Measurements from ENCODE around the gene CYSTM1. TPM values are rescaled to one million over a fixed set of nuclear protein-coding genes. Genes with fewer than 3 reads are reported as not detected.

Gene CYSTM1
- polyA plus RNA-seq, 2 of the 4 experiments (the other 2 are of a cell fraction), result 76.8 to 103 TPM

DNA sequence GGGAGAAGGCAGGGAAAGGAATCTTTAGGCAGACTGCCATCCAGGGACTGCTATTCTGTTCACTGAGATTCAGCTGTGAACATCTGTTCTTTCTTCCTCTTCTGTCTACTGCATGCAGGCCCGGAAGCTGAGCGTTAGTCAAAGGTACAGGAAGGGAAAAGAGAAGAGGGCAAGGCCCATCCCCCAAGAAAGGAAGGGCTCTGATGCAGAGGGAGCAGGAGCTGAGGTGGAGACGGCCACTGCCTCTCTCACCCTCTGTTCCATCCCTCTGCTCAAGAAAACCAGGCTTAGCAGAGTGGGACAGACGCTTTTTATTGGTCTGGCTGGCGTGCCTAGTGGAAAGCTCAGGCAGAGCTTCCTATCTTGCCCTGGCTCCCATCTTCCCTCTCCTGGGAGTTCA, 70.4 kb downstream of the CYSTM1 start:
- WGBS (ENCODE audit: missing lambda C conversion rate), result 92% methylated on average over 5 of the region's 5 CpGs
- TF ChIP-seq EHMT2 (IDR thresholded peaks at IDR 0.05; ENCODE audit: low read depth) (no peak), CHD4 (IDR thresholded peaks at IDR 0.05; ENCODE audit: borderline replicate concordance) (no peak), FOSL2 (IDR thresholded peaks at IDR 0.05) (no peak), FOSL2 (CRISPR knock-in tag; IDR thresholded peaks at IDR 0.05) (no peak), RFX5 (IDR thresholded peaks at IDR 0.05) (no peak)
- no peak for FAIRE-seq
- DNase-seq (ENCODE audit: low read depth in 1 of 2, low spot score in 1 of 2), result no peak
- Histone ChIP-seq H3K4me2 (no peak overlapping the region), H3K9me3 (no peaks in the 10 kb centered on the region), H3K4me1 (peaks cover 26% of the 10 kb centered on the region), H3K27ac (no peak overlapping the region), H3K4me3 (no peak overlapping the region)
- no peak for ATAC-seq
- POLR2A ChIA-PET, result interaction anchor here (3.7 kb wide), 1 partner anchor 101 kb away, joined by 46 read pairs; the partner anchor contains the start of gene HBEGF
- CTCF ChIA-PET, result interaction anchor here (0.6 to 42.9 kb wide), 21 partner anchors 9 to 288 kb away, joined by 3 to 1613 read pairs (median 6); partner anchors contain the start of genes HBEGF and SLC4A9

DNA sequence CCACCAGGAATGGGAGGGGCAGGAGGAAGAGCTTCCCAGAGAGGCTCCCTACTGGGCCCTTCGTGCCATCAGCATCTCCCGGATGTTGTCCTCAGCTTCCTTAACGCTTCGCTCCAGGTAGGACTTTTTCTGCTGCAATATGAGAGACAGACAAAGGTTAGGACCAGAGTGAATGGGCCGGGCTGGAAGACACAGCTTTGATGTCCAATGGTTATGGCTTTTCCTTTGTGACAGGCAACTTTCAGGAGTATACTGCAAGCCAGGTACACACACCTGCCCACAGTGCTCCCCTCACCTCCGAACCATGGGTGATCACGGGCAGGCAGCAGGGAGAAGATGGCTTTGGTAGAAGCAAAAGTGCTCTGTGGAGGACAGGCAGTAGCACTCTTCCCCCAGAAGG, 70.9 kb downstream of the CYSTM1 start:
- CTCF ChIA-PET, result interaction anchor here (0.9 to 42.9 kb wide), 9 partner anchors 11 to 106 kb away, joined by 3 to 1613 read pairs (median 9); partner anchors contain the start of genes HBEGF and SLC4A9
- H3K27ac ChIP-seq, result no peak overlapping the region
- H3K4me3 ChIP-seq, result no peak overlapping the region
- H3K4me1 ChIP-seq, result peaks cover 20% of the 10 kb centered on the region
- FAIRE-seq (no peak), ATAC-seq (no peak), DNase-seq (ENCODE audit: low read depth in 1 of 2, low spot score in 1 of 2) (no peak)
- POLR2A ChIA-PET, result interaction anchor here (3.7 kb wide), 1 partner anchor 100 kb away, joined by 46 read pairs; the partner anchor contains the start of gene HBEGF
- TF ChIP-seq SREBF2 (IDR thresholded peaks at IDR 0.05) (no peak), PHF8 (IDR thresholded peaks at IDR 0.05; ENCODE audit: borderline replicate concordance, low read depth) (no peak), ZSCAN20 (CRISPR knock-in tag; IDR thresholded peaks at IDR 0.05) (no peak), JUNB (IDR thresholded peaks at IDR 0.05) (no peak), KDM1A (IDR thresholded peaks at IDR 0.05; ENCODE audit: low read depth) (no peak), ESRRA (IDR thresholded peaks at IDR 0.05; ENCODE audit: borderline replicate concordance, low read length) (no peak), RAD21 (conservative IDR thresholded peaks at IDR 0.05 in 1 of 2, IDR thresholded peaks at IDR 0.05 in 1 of 2) (no peak), CHD4 (IDR thresholded peaks at IDR 0.05; ENCODE audit: borderline replicate concordance) (no peak)
- TF ChIP-seq, protein P1, sequence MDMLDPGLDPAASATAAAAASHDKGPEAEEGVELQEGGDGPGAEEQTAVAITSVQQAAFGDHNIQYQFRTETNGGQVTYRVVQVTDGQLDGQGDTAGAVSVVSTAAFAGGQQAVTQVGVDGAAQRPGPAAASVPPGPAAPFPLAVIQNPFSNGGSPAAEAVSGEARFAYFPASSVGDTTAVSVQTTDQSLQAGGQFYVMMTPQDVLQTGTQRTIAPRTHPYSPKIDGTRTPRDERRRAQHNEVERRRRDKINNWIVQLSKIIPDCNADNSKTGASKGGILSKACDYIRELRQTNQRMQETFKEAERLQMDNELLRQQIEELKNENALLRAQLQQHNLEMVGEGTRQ (IDR thresholded peaks at IDR 0.05), result no peak
- no peaks in the 10 kb centered on the region for H3K9me3 ChIP-seq
- WGBS (ENCODE audit: missing lambda C conversion rate), result 89% methylated on average over 7 of the region's 7 CpGs
- H3K4me2 ChIP-seq, result no peak overlapping the region

DNA sequence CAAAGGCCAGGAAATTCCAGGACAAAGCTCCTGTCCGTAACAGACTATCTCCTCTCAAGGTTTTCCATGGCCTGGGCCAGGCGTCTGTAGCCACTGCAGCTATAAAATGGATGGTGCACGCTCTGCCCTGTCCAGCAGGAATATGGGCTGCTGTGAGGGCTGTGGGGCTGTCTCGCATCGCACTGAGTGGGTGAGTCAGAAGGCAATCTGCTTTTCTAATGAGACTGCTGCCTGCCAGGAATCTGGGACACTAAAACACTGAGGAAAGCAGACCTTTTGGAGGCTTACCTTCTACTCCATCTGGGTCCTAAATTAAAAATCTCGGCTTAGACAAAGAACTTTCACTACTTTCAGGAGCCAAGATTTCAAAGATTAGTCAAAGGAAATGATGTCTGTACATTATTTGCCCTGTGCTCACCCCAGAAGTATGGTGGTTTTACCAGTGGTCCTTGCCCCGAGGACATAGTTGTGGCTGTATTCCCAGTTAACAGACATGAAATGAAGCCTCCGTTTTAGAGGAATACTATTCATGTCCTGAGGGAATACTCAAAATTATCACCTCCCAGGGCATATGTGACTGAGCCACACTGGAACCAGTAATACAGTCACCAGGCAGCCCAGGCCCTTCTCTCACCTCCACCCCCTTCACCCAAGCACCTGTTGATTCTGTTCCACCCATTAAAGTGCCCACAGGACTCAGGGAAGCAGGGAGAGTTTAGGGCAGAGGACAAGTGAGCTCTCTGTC, 71.6 kb downstream of the CYSTM1 start:
- FAIRE-seq (no peak), DNase-seq (ENCODE audit: low read depth in 1 of 2, low spot score in 1 of 2) (no peak), ATAC-seq (peak in 1 of 2 experiments; percentile 10; a peak in 1 of 6 replicates)
- POLR2A ChIA-PET, result interaction anchor here (3.7 kb wide), 1 partner anchor 99 kb away, joined by 46 read pairs; the partner anchor contains the start of gene HBEGF
- Histone ChIP-seq H3K4me2 (no peak overlapping the region), H3K9me3 (no peaks in the 10 kb centered on the region), H3K4me1 (peaks cover 20% of the 10 kb centered on the region), H3K27ac (no peak overlapping the region), H3K4me3 (no peak overlapping the region)
- whole genome bisulfite sequencing (ENCODE audit: missing lambda C conversion rate), result 71% methylated on average over 8 of the region's 8 CpGs
- CTCF ChIA-PET, result interaction anchor here (0.7 to 42.9 kb wide), 8 partner anchors 10 to 106 kb away, joined by 3 to 1613 read pairs (median 9); partner anchors contain the start of genes HBEGF and SLC4A9
- TF ChIP-seq POLR2AphosphoS2 (conservative IDR thresholded peaks at IDR 0.05; ENCODE audit: low read length) (no peak), TP53 (CRISPR knock-in tag; IDR thresholded peaks at IDR 0.05) (no peak), TFCP2L1 (CRISPR knock-in tag; IDR thresholded peaks at IDR 0.05) (no peak), MAFK (IDR thresholded peaks at IDR 0.05; ENCODE audit: partially characterized antibody) (no peak), CEBPB (IDR thresholded peaks at IDR 0.05) (no peak), MYC (IDR thresholded peaks at IDR 0.05; ENCODE audit: borderline replicate concordance, low read length) (no peak), ZNF302 (CRISPR knock-in tag; IDR thresholded peaks at IDR 0.05) (no peak), HMGXB4 (CRISPR knock-in tag; IDR thresholded peaks at IDR 0.05; ENCODE audit: borderline replicate concordance) (no peak), EHMT2 (IDR thresholded peaks at IDR 0.05; ENCODE audit: low read depth) (no peak), CTCF (IDR thresholded peaks at IDR 0.05) (no peak), RNF2 (IDR thresholded peaks at IDR 0.05; ENCODE audit: borderline replicate concordance, low read depth) (no peak), CHD4 (IDR thresholded peaks at IDR 0.05; ENCODE audit: borderline replicate concordance) (no peak), NR3C1 (IDR thresholded peaks at IDR 0.05) (no peak), PBX3 (IDR thresholded peaks at IDR 0.05) (no peak), JUNB (IDR thresholded peaks at IDR 0.05) (no peak), BCL3 (IDR thresholded peaks at IDR 0.05) (no peak)

All from A549 (cell line).